ENCODE measurements around the gene IFI16. TPM values are rescaled to one million over a fixed set of nuclear protein-coding genes. Genes with fewer than 3 reads are reported as not detected.

IFI16 gene
- total RNA-seq, 1 experiment from 2014 or later, result 0.98 TPM

- no peaks in the 10 kb centered on the region for H4K20me1 ChIP-seq (ENCODE audit: low read length)
- POLR2A ChIA-PET (ENCODE audit: unreplicated experiment), result no interaction called here
- intact Hi-C loops (cut with micrococcal nuclease), result no loop called here
- H3K4me1 ChIP-seq (ENCODE audit: insufficient read depth, low read length), result no peaks in the 10 kb centered on the region
- ATAC-seq (no peak), DNase-seq (no peak)
- no peak overlapping the region for H3K4me2 ChIP-seq (ENCODE audit: low read length)
- no peak overlapping the region for H3K9ac ChIP-seq (ENCODE audit: low read length)
- H3K36me3 ChIP-seq (ENCODE audit: low read depth, low read length), result no peaks in the 10 kb centered on the region
- H3K4me3 ChIP-seq (ENCODE audit: low read length), result no peak overlapping the region
- H3K27ac ChIP-seq (ENCODE audit: low read length), result no peak overlapping the region
- no peaks in the 10 kb centered on the region for H3K79me2 ChIP-seq (ENCODE audit: low read length)
- CTCF ChIA-PET, result no interaction called here
- H3K27me3 ChIP-seq (ENCODE audit: low read length), result peaks cover 28% of the 10 kb centered on the region
- TF ChIP-seq EZH2phosphoT487 (IDR thresholded peaks at IDR 0.05; ENCODE audit: borderline replicate concordance, low read length), result no peak
- no peak for TF ChIP-seq CTCF (conservative IDR thresholded peaks at IDR 0.05; ENCODE audit: low read depth, low read length)
- no peak for TF ChIP-seq EZH2 (IDR thresholded peaks at IDR 0.05; ENCODE audit: low read length, unreplicated experiment)
- no peaks in the 10 kb centered on the region for H3K9me3 ChIP-seq (ENCODE audit: low read length)
- H3K9me2 ChIP-seq (replicated peaks; ENCODE audit: low read length), result no peaks in the 10 kb centered on the region
- H2AFZ ChIP-seq (ENCODE audit: low read length), result no peak overlapping the region
- no peaks in the 10 kb centered on the region for H3F3A ChIP-seq (ENCODE audit: low read length, unreplicated experiment)
- BruUV-seq (replicated peaks), result no TSS peak
These were observed 73.3 kb downstream of the IFI16 start for GRCh38 chr1:159083013-159083412.

GRCh38 chr1:159084152-159084551, 74.4 kb downstream of the IFI16 start:
- ATAC-seq (no peak), DNase-seq (no peak)
- no peaks in the 10 kb centered on the region for H3K9me2 ChIP-seq (replicated peaks; ENCODE audit: low read length)
- BruUV-seq (replicated peaks), result no TSS peak
- intact Hi-C loops (cut with micrococcal nuclease), result no loop called here
- H3K4me2 ChIP-seq (ENCODE audit: low read length), result no peak overlapping the region
- no peak overlapping the region for H3K27ac ChIP-seq (ENCODE audit: low read length)
- CTCF ChIA-PET, result no interaction called here
- H3F3A ChIP-seq (ENCODE audit: low read length, unreplicated experiment), result no peaks in the 10 kb centered on the region
- no peak overlapping the region for H3K4me3 ChIP-seq (ENCODE audit: low read length)
- no peak overlapping the region for H2AFZ ChIP-seq (ENCODE audit: low read length)
- H4K20me1 ChIP-seq (ENCODE audit: low read length), result no peaks in the 10 kb centered on the region
- H3K9ac ChIP-seq (ENCODE audit: low read length), result no peak overlapping the region
- no peaks in the 10 kb centered on the region for H3K79me2 ChIP-seq (ENCODE audit: low read length)
- POLR2A ChIA-PET (ENCODE audit: unreplicated experiment), result no interaction called here
- H3K9me3 ChIP-seq (ENCODE audit: low read length), result no peaks in the 10 kb centered on the region
- no peaks in the 10 kb centered on the region for H3K36me3 ChIP-seq (ENCODE audit: low read depth, low read length)
- H3K4me1 ChIP-seq (ENCODE audit: insufficient read depth, low read length), result no peaks in the 10 kb centered on the region
- no peak for TF ChIP-seq EZH2phosphoT487 (IDR thresholded peaks at IDR 0.05; ENCODE audit: borderline replicate concordance, low read length)
- no peak for TF ChIP-seq EZH2 (IDR thresholded peaks at IDR 0.05; ENCODE audit: low read length, unreplicated experiment)
- TF ChIP-seq CTCF (conservative IDR thresholded peaks at IDR 0.05; ENCODE audit: low read depth, low read length), result no peak
- peaks cover 17% of the 10 kb centered on the region for H3K27me3 ChIP-seq (ENCODE audit: low read length)

DNA sequence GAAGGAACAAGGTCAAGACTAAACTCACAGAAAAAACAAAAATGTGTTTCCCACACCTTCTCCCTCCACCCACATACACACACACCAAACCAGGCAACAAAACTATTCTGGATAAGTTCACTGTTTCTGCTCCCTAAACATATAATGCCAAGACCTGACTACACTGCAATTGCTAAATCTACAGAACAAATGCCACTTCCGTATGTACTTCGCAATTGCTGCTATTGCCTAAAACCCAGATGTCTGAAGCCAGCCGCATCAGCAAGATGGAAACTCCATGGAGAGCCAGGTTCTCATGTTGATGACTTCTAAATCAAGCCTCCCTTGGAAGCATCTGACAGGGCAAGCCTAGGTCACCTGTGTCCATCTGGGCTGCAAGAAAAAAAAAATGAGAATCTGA, 75.2 kb downstream of the IFI16 start:
- Histone ChIP-seq H3F3A (ENCODE audit: low read length, unreplicated experiment) (no peaks in the 10 kb centered on the region), H3K4me3 (ENCODE audit: low read length) (no peak overlapping the region), H3K4me1 (ENCODE audit: insufficient read depth, low read length) (no peaks in the 10 kb centered on the region), H3K79me2 (ENCODE audit: low read length) (no peaks in the 10 kb centered on the region), H2AFZ (ENCODE audit: low read length) (no peak overlapping the region), H4K20me1 (ENCODE audit: low read length) (no peaks in the 10 kb centered on the region), H3K4me2 (ENCODE audit: low read length) (no peak overlapping the region), H3K27me3 (ENCODE audit: low read length) (peaks cover 10% of the 10 kb centered on the region), H3K9me3 (ENCODE audit: low read length) (no peaks in the 10 kb centered on the region), H3K9me2 (replicated peaks; ENCODE audit: low read length) (no peaks in the 10 kb centered on the region), H3K36me3 (ENCODE audit: low read depth, low read length) (no peaks in the 10 kb centered on the region), H3K9ac (ENCODE audit: low read length) (no peak overlapping the region), H3K27ac (ENCODE audit: low read length) (no peak overlapping the region)
- no TSS peak for BruUV-seq (replicated peaks)
- DNase-seq (no peak), ATAC-seq (no peak)
- ChIA-PET CTCF (no interaction called here), POLR2A (ENCODE audit: unreplicated experiment) (no interaction called here)
- TF ChIP-seq EZH2 (IDR thresholded peaks at IDR 0.05; ENCODE audit: low read length, unreplicated experiment), result no peak
- no peak for TF ChIP-seq EZH2phosphoT487 (IDR thresholded peaks at IDR 0.05; ENCODE audit: borderline replicate concordance, low read length)
- no peak for TF ChIP-seq CTCF (conservative IDR thresholded peaks at IDR 0.05; ENCODE audit: low read depth, low read length)
- intact Hi-C loops (cut with micrococcal nuclease), result no loop called here
